H9 (cell line): ENCODE measurements around the gene ECEL1. TPM values are rescaled to one million over a fixed set of nuclear protein-coding genes. Genes with fewer than 3 reads are reported as not detected.

Experiments used
- DNase-seq: peaks from one replicate; pipeline ENCODE4 v3.0.0-alpha.2; 2017
- H2AFZ ChIP-seq: one replicate; pipeline ENCODE4 v1.6.1; 2013; ENCODE audit warnings: mild to moderate bottlenecking, low read length, control low read depth, moderate library complexity
- H2AK5ac ChIP-seq: 2 replicates; pipeline ENCODE4 v1.6.1; 2013; ENCODE audit warnings: low read length, control low read depth, mixed read lengths; ENCODE audit not compliant: insufficient read length
- H2BK120ac ChIP-seq: one replicate; pipeline ENCODE4 v1.6.1; 2013; ENCODE audit warnings: low read depth, mild to moderate bottlenecking, low read length, control low read depth, inconsistent platforms; ENCODE audit not compliant: poor library complexity, severe bottlenecking
- H2BK12ac ChIP-seq: 2 replicates; pipeline ENCODE4 v1.6.1; 2013; ENCODE audit warnings: low read length, control low read depth, mixed read lengths, low read depth; ENCODE audit not compliant: insufficient read length
- H2BK15ac ChIP-seq: 2 replicates; pipeline ENCODE4 v1.6.1; 2013; ENCODE audit warnings: low read depth, low read length, control low read depth
- H2BK20ac ChIP-seq: one replicate; pipeline ENCODE4 v1.6.1; 2013; ENCODE audit warnings: low read depth, mild to moderate bottlenecking, low read length, control low read depth, inconsistent platforms; ENCODE audit not compliant: poor library complexity, severe bottlenecking
- H2BK5ac ChIP-seq: 2 replicates; pipeline ENCODE4 v1.6.1; 2013; ENCODE audit warnings: low read length, control low read depth, mixed read lengths; ENCODE audit not compliant: insufficient read length
- H3K14ac ChIP-seq: 2 replicates; pipeline ENCODE4 v1.6.1; 2013; ENCODE audit warnings: low read length, control low read depth; ENCODE audit not compliant: insufficient read depth
- H3K18ac ChIP-seq: 2 replicates; pipeline ENCODE4 v1.6.1; 2013; ENCODE audit warnings: low read depth, mild to moderate bottlenecking, mixed read lengths, low read length, control low read depth; ENCODE audit not compliant: insufficient read length
- H3K23ac ChIP-seq: 2 replicates; pipeline ENCODE4 v1.6.1; 2013; ENCODE audit warnings: low read length, control low read depth, mixed read lengths, low read depth; ENCODE audit not compliant: insufficient read length
- H3K23me2 ChIP-seq: 2 replicates; pipeline ENCODE4 v1.6.1; 2013; ENCODE audit warnings: low read depth, mild to moderate bottlenecking, mixed read lengths, low read length, control low read depth; ENCODE audit not compliant: insufficient read length, poor library complexity, severe bottlenecking
- H3K27ac ChIP-seq: 2 replicates; pipeline ENCODE4 v1.5.1; 2013; ENCODE audit warnings: low read length, control low read depth, mixed read lengths, low read depth; ENCODE audit not compliant: insufficient read length
- H3K27me3 ChIP-seq: 2 replicates; pipeline ENCODE4 v1.6.1; 2013; ENCODE audit warnings: low read length, control low read depth, inconsistent platforms; ENCODE audit not compliant: insufficient read depth
- H3K4ac ChIP-seq: 2 replicates; pipeline ENCODE4 v1.6.1; 2013; ENCODE audit warnings: low read depth, mild to moderate bottlenecking, control low read depth, inconsistent platforms, low read length, moderate library complexity
- H3K4me1 ChIP-seq: 2 replicates; pipeline ENCODE4 v1.6.1; 2013; ENCODE audit warnings: low read length, control low read depth, inconsistent platforms; ENCODE audit not compliant: insufficient read depth
- H3K4me2 ChIP-seq: 2 replicates; pipeline ENCODE4 v1.6.1; 2013; ENCODE audit warnings: low read length, control low read depth, mixed read lengths; ENCODE audit not compliant: insufficient read length, insufficient read depth
- H3K56ac ChIP-seq: 2 replicates; pipeline ENCODE4 v1.6.1; 2013; ENCODE audit warnings: low read depth, mild to moderate bottlenecking, mixed read lengths, low read length, control low read depth; ENCODE audit not compliant: insufficient read length
- H3K79me1 ChIP-seq: 2 replicates; pipeline ENCODE4 v1.6.1; 2013; ENCODE audit warnings: low read depth, mild to moderate bottlenecking, moderate library complexity, low read length, control low read depth, inconsistent platforms; ENCODE audit not compliant: insufficient read depth, poor library complexity, severe bottlenecking
- H3K79me2 ChIP-seq: 2 replicates; pipeline ENCODE4 v1.6.1; 2013; ENCODE audit warnings: low read length, control low read depth, inconsistent platforms; ENCODE audit not compliant: insufficient read depth
- H3K9ac ChIP-seq: 2 replicates; pipeline ENCODE4 v1.6.1; 2013; ENCODE audit warnings: low read length, control low read depth, mixed read lengths; ENCODE audit not compliant: insufficient read length; ENCODE audit errors: extremely low read depth
- H3K9me3 ChIP-seq: one replicate; pipeline ENCODE4 v1.6.1; 2013; ENCODE audit warnings: low read depth, low read length, inconsistent platforms; ENCODE audit not compliant: control insufficient read depth
- H3T11ph ChIP-seq: one replicate; pipeline ENCODE4 v1.6.1; 2013; ENCODE audit warnings: mild to moderate bottlenecking, low read length, control low read depth, inconsistent platforms
- H4K20me1 ChIP-seq: one replicate; pipeline ENCODE4 v1.6.1; 2013; ENCODE audit not compliant: control insufficient read depth, insufficient read length, insufficient read depth
- H4K5ac ChIP-seq: 2 replicates; pipeline ENCODE4 v1.6.1; 2013; ENCODE audit warnings: low read depth, mild to moderate bottlenecking, mixed read lengths, low read length, control low read depth; ENCODE audit not compliant: insufficient read length
- H4K8ac ChIP-seq: replicated peaks from 2 replicates; pipeline ENCODE4 v1.6.1; 2013; ENCODE audit warnings: low read length, control low read depth, mixed read lengths, low read depth; ENCODE audit not compliant: insufficient read length
- H4K91ac ChIP-seq: 2 replicates; pipeline ENCODE4 v1.6.1; 2013; ENCODE audit warnings: low read depth, mild to moderate bottlenecking, moderate library complexity, mixed read lengths, low read length, control low read depth; ENCODE audit not compliant: insufficient read length
- H3K27ac Mint-ChIP-seq, 3 experiments: 2 replicates in 2 of 3; 3 replicates in 1 of 3; pipeline ENCODE4 v1.8.0; 2020 to 2021; ENCODE audit warnings: mixed read lengths in 3 of 3, mild to moderate bottlenecking in 1 of 3, moderate library complexity in 1 of 3
- H3K27me3 Mint-ChIP-seq: 2 replicates; pipeline ENCODE4 v1.8.0; 2021; ENCODE audit warnings: low read depth, mild to moderate bottlenecking, moderate library complexity, mixed read lengths
- H3K36me3 Mint-ChIP-seq, 3 experiments: 2 replicates in 2 of 3; 3 replicates in 1 of 3; pipeline ENCODE4 v1.8.0; 2020 to 2021; ENCODE audit warnings: low read depth in 3 of 3, mixed read lengths in 3 of 3; ENCODE audit not compliant: insufficient read depth in 1 of 3
- H3K4me1 Mint-ChIP-seq, 2 experiments: 2 replicates each; pipeline ENCODE4 v1.8.0; 2020; ENCODE audit warnings: mixed read lengths in 2 of 2
- H3K4me3 Mint-ChIP-seq, 2 experiments: 2 replicates in 1 of 2; 3 replicates in 1 of 2; pipeline ENCODE4 v1.8.0; 2020 to 2021; ENCODE audit warnings: mild to moderate bottlenecking in 2 of 2, mixed read lengths in 2 of 2, moderate library complexity in 1 of 2
- H3K9me3 Mint-ChIP-seq, 2 experiments: 2 replicates in 1 of 2; 3 replicates in 1 of 2; pipeline ENCODE4 v1.8.0; 2020; ENCODE audit warnings: mild to moderate bottlenecking in 2 of 2, mixed read lengths in 2 of 2, moderate library complexity in 1 of 2
- WGBS: extraction: QIAGEN DNeasy Blood & Tissue Kit; methylation state at CpG from one replicate; pipeline ENCODE4 v1.1.7; 2013; ENCODE audit warnings: missing lambda C conversion rate, low lambda C conversion rate, mixed read lengths; ENCODE audit not compliant: insufficient read length; ENCODE audit errors: extremely low coverage; 5-methylcytosine and 5-hydroxymethylcytosine counted together
- total RNA-seq: library from RNA; stranded (reverse); gene quantifications from 2 replicates; pipeline ENCODE4 v1.2.1, GENCODE V29; 2021
- TF ChIP-seq, protein P1 (sequence below): fragments of 200-600 bp; sonication (generic); conservative IDR thresholded peaks from 3 replicates; pipeline ENCODE4 v1.8.0; 2021; ENCODE audit warnings: antibody characterized with exemption, mild to moderate bottlenecking

The ECEL1 gene
- total RNA-seq, 1 experiment from 2014 or later, result 8.4 TPM

- TF ChIP-seq, protein P1, sequence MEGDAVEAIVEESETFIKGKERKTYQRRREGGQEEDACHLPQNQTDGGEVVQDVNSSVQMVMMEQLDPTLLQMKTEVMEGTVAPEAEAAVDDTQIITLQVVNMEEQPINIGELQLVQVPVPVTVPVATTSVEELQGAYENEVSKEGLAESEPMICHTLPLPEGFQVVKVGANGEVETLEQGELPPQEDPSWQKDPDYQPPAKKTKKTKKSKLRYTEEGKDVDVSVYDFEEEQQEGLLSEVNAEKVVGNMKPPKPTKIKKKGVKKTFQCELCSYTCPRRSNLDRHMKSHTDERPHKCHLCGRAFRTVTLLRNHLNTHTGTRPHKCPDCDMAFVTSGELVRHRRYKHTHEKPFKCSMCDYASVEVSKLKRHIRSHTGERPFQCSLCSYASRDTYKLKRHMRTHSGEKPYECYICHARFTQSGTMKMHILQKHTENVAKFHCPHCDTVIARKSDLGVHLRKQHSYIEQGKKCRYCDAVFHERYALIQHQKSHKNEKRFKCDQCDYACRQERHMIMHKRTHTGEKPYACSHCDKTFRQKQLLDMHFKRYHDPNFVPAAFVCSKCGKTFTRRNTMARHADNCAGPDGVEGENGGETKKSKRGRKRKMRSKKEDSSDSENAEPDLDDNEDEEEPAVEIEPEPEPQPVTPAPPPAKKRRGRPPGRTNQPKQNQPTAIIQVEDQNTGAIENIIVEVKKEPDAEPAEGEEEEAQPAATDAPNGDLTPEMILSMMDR, result no peak
- Mint-ChIP-seq H3K27me3 (peaks cover 68% of the 10 kb centered on the region), H3K9me3 (no peaks in the 10 kb centered on the region), H3K4me3 (no peak overlapping the region), H3K4me1 (peaks cover 6 to 7% of the 10 kb centered on the region in 2 experiments), H3K36me3 (peaks cover 0 to 8% (median 0%) of the 10 kb centered on the region in 3 experiments; a peak in 3 of 7 replicates), H3K27ac (no peak overlapping the region)
- Histone ChIP-seq H3K4me2 (no peak overlapping the region), H2BK12ac (no peak overlapping the region), H4K8ac (no peak overlapping the region), H2AFZ (no peak overlapping the region), H3K27me3 (peaks cover 34% of the 10 kb centered on the region), H3K9ac (no peak overlapping the region), H2AK5ac (no peak overlapping the region), H2BK5ac (no peak overlapping the region), H3K18ac (no peak overlapping the region), H3K56ac (no peak overlapping the region), H4K91ac (no peak overlapping the region), H4K20me1 (no peaks in the 10 kb centered on the region), H4K5ac (no peak overlapping the region), H3T11ph (no peak overlapping the region), H3K4ac (no peak overlapping the region), H3K27ac (no peak overlapping the region), H3K23me2 (peaks cover 9% of the 10 kb centered on the region), H3K9me3 (no peaks in the 10 kb centered on the region), H3K14ac (no peak overlapping the region), H3K79me2 (no peaks in the 10 kb centered on the region), H2BK120ac (no peak overlapping the region), H2BK20ac (no peak overlapping the region), H3K23ac (no peak overlapping the region), H3K4me1 (no peaks in the 10 kb centered on the region), H3K79me1 (no peaks in the 10 kb centered on the region), H2BK15ac (no peak overlapping the region)
- WGBS, result no CpG with 5 or more reads among the region's 10 CpGs
- DNase-seq, result peak; percentile 20
Observed at GRCh38 chr2:232483311-232483922, 4.2 kb downstream of the ECEL1 start.
